HCT116 (cell line): Measurements from ENCODE around the gene TRIM63.

Experiments used
- ATF3 ChIP-seq: IDR thresholded peaks from 2 replicates; pipeline ENCODE4 v1.6.1; 2012
- CTCF ChIP-seq, 3 experiments: fragments of 200-600 bp in 1 of 3; sonication (generic) in 1 of 3; IDR thresholded peaks in 2 of 3; conservative IDR thresholded peaks in 1 of 3; 2 replicates each; pipeline ENCODE4 v1.5.1; 2012 to 2017; ENCODE audit warnings: low read depth in 2 of 3, low read length in 2 of 3, antibody characterized with exemption in 1 of 3, borderline replicate concordance in 1 of 3, control low read depth in 1 of 3, mild to moderate bottlenecking in 1 of 3, mixed read lengths in 1 of 3, mixed run types in 1 of 3, moderate library complexity in 1 of 3; ENCODE audit not compliant: insufficient read depth in 1 of 3
- EGR1 ChIP-seq: IDR thresholded peaks from 2 replicates; pipeline ENCODE4 v1.6.1; 2012; ENCODE audit warnings: low read depth
- EZH2 ChIP-seq: fragments of 200-600 bp; sonication (generic); IDR thresholded peaks from 2 replicates; pipeline ENCODE4 v1.6.1; 2017; ENCODE audit warnings: antibody characterized with exemption, mixed run types
- EZH2phosphoT487 ChIP-seq: fragments of 200-600 bp; IDR thresholded peaks from 2 replicates; pipeline ENCODE4 v1.6.1; 2018; ENCODE audit warnings: antibody characterized with exemption, borderline replicate concordance
- MAX ChIP-seq: IDR thresholded peaks from 2 replicates; pipeline ENCODE4 v1.6.1; 2012
- POLR2A ChIP-seq: IDR thresholded peaks from 2 replicates; pipeline ENCODE4 v1.7.0; 2011; ENCODE audit warnings: borderline replicate concordance; ENCODE audit not compliant: insufficient read depth, insufficient read length; ENCODE audit errors: extremely low read depth
- POLR2AphosphoS5 ChIP-seq: IDR thresholded peaks from 2 replicates; pipeline ENCODE4 v1.6.1; 2011; ENCODE audit warnings: mild to moderate bottlenecking, low read depth, low read length, moderate library complexity
- SP1 ChIP-seq: IDR thresholded peaks from 2 replicates; pipeline ENCODE4 v1.6.1; 2012; ENCODE audit warnings: low read depth
- YY1 ChIP-seq: IDR thresholded peaks from 2 replicates; pipeline ENCODE4 v1.6.1; 2011; ENCODE audit warnings: low read length, low read depth, moderate library complexity, mild to moderate bottlenecking; ENCODE audit not compliant: insufficient replicate concordance; ENCODE audit errors: extremely low read depth
- ZFX ChIP-seq: fragments of 450-650 bp; IDR thresholded peaks from 2 replicates; pipeline ENCODE4 v1.6.1; 2017

GRCh38 chr1:26015358-26015757 is 52.1 kb downstream of the TRIM63 start:
- TF ChIP-seq POLR2A (no peak), CTCF (IDR thresholded peaks at IDR 0.05 in 2 of 3, conservative IDR thresholded peaks at IDR 0.05 in 1 of 3; ENCODE audit: borderline replicate concordance in 1 of 3, insufficient read depth in 1 of 3, low read depth in 2 of 3, low read length in 2 of 3) (no peak), EGR1 (no peak), EZH2 (no peak), ATF3 (no peak), MAX (no peak), POLR2AphosphoS5 (no peak), ZFX (no peak), YY1 (no peak), SP1 (no peak), EZH2phosphoT487 (no peak)
